K562 (cell line): ENCODE data around the gene SEZ6. TPM values are rescaled to one million over a fixed set of nuclear protein-coding genes. Genes with fewer than 3 reads are reported as not detected.

Experiments used
- ATAC-seq: fragments of 200-7000 bp; cut with Tn5 transposase; 3 replicates; pipeline ENCODE4 v1.9.1; 2020; ENCODE audit warnings: moderate library complexity
- BruUV-seq: library from RNA; stranded (reverse); fragments of 400-500 nt; replicated peaks from 2 replicates; lab custom pipeline; 2021; lab: Mats Ljungman, UMichigan
- CTCF ChIA-PET: fragments of 300-600 bp; formaldehyde crosslinking; extraction: SDS; loops from one replicate; lab custom pipeline; 2021; ENCODE audit warnings: low intra/inter-chr PET ratio; lab: Yijun Ruan, JAX
- POLR2A ChIA-PET: fragments of 300-600, 350-650 bp; sonication (Branson Sonifier 250); formaldehyde crosslinking; extraction: SDS; loops from one replicate; lab custom pipeline; 2021; ENCODE audit warnings: antibody characterized with exemption, inconsistent platforms; lab: Yijun Ruan, JAX
- DNase-seq, 4 experiments: peaks; one replicate each; pipeline versions ENCODE4 v3.0.0 to v3.0.0-alpha.2; 2011 to 2018; ENCODE audit warnings: low spot score in 3 of 4, mixed read lengths in 3 of 4; ENCODE audit errors: extremely low read depth in 1 of 4
- FAIRE-seq: peaks from 2 replicates; lab custom pipeline; 2011; peaks lifted over from hg19 to GRCh38; lab: Jason Lieb, UNC
- H2AFZ ChIP-seq: 2 replicates; pipeline ENCODE4 v1.6.0; 2011; ENCODE audit warnings: low read depth, low read length, control low read depth, inconsistent platforms
- H3K27ac ChIP-seq: fragments of 200-600 bp; 3 replicates; pipeline ENCODE4 v1.8.0; 2011; ENCODE audit warnings: low read depth, mild to moderate bottlenecking, control low read depth, inconsistent platforms, low read length, moderate library complexity, mixed read lengths; ENCODE audit errors: extremely low read depth
- H3K27me3 ChIP-seq, 2 experiments: fragments of 300-600 bp in 1 of 2; 2 replicates in 1 of 2; 3 replicates in 1 of 2; pipeline versions ENCODE4 v1.6.0 to v1.8.0; 2011; ENCODE audit warnings: inconsistent platforms in 2 of 2, low read length in 2 of 2, mild to moderate bottlenecking in 1 of 2, mixed read lengths in 1 of 2, moderate library complexity in 1 of 2; ENCODE audit not compliant: control insufficient read depth in 2 of 2, insufficient read depth in 2 of 2
- H3K36me3 ChIP-seq: fragments of 300-600 bp; 3 replicates; pipeline ENCODE4 v1.8.0; 2011; ENCODE audit warnings: mild to moderate bottlenecking, low read length, inconsistent platforms; ENCODE audit not compliant: control insufficient read depth, insufficient read depth
- H3K4me1 ChIP-seq, 2 experiments: fragments of 200-600 bp in 1 of 2; replicated peaks in 1 of 2; 2 replicates in 1 of 2; 3 replicates in 1 of 2; pipeline versions ENCODE4 v1.5.1 to v1.8.0; 2011; ENCODE audit warnings: inconsistent platforms in 2 of 2, low read length in 2 of 2, mild to moderate bottlenecking in 1 of 2, mixed read lengths in 1 of 2, moderate library complexity in 1 of 2; ENCODE audit not compliant: control insufficient read depth in 2 of 2, insufficient read depth in 2 of 2
- H3K4me2 ChIP-seq: 2 replicates; pipeline ENCODE4 v1.6.1; 2011; ENCODE audit warnings: low read length, control low read depth, inconsistent platforms, mixed read lengths; ENCODE audit not compliant: insufficient read depth
- H3K4me3 ChIP-seq: fragments of 200-600 bp; sonication (generic), shearing (Covaris generic); 2 replicates; pipeline ENCODE4 v1.5.1; 2016; ENCODE audit warnings: control low read depth, inconsistent platforms
- H3K79me2 ChIP-seq: fragments of 200-600 bp; 3 replicates; pipeline ENCODE4 v1.8.0; 2011; ENCODE audit warnings: low read length, inconsistent platforms; ENCODE audit not compliant: control insufficient read depth, insufficient read depth
- H3K9ac ChIP-seq, 2 experiments: 2 replicates each; pipeline versions ENCODE4 v1.6.0 to v1.6.1; 2011; ENCODE audit warnings: low read depth in 2 of 2, low read length in 2 of 2, control low read depth in 1 of 2, inconsistent platforms in 1 of 2, mild to moderate bottlenecking in 1 of 2, mixed read lengths in 1 of 2; ENCODE audit not compliant: insufficient read depth in 1 of 2
- H3K9me1 ChIP-seq: one replicate; pipeline ENCODE4 v1.6.0; 2011; ENCODE audit warnings: inconsistent platforms, mild to moderate bottlenecking, low read length, moderate library complexity; ENCODE audit not compliant: control insufficient read depth, insufficient read depth
- H3K9me3 ChIP-seq: replicated peaks from 2 replicates; pipeline ENCODE4 v1.5.1; 2011; ENCODE audit warnings: low read depth, low read length, inconsistent platforms; ENCODE audit not compliant: control insufficient read depth, insufficient read depth
- H4K20me1 ChIP-seq: replicated peaks from 2 replicates; pipeline ENCODE4 v1.6.1; 2011; ENCODE audit warnings: low read length, inconsistent platforms, mixed read lengths; ENCODE audit not compliant: control insufficient read depth, insufficient read depth
- BCL6 ChIP-seq: fragments of 250-450 bp; sonication (Bioruptor Pico); IDR thresholded peaks from 2 replicates; pipeline ENCODE4 v1.4.0; 2020
- GATA2 ChIP-seq: sonication (generic); formaldehyde crosslinking; IDR thresholded peaks from 2 replicates; pipeline ENCODE4 v1.4.0; 2020; ENCODE audit warnings: mild to moderate bottlenecking, missing genetic modification reagents
- HDGF ChIP-seq: fragments of 450-650 bp; IDR thresholded peaks from 2 replicates; pipeline ENCODE4 v1.6.1; 2016
- HNRNPLL ChIP-seq: fragments of 200-400 bp; formaldehyde crosslinking; IDR thresholded peaks from 2 replicates; pipeline ENCODE4 v1.6.1; 2017; ENCODE audit warnings: low read length, low read depth, mild to moderate bottlenecking; ENCODE audit not compliant: poor library complexity, severe bottlenecking
- KAT2B ChIP-seq: IDR thresholded peaks from one replicate; pipeline ENCODE4 v1.6.1; 2012; ENCODE audit warnings: low read depth, mild to moderate bottlenecking, control low read depth, inconsistent platforms, low read length, moderate library complexity
- MED1 ChIP-seq: sonication (generic); formaldehyde crosslinking; IDR thresholded peaks from 2 replicates; pipeline ENCODE4 v1.8.1; 2023; ENCODE audit warnings: missing genetic modification reagents, borderline replicate concordance
- NCOA2 ChIP-seq, 2 experiments: fragments of 450-650 bp; IDR thresholded peaks; 2 replicates each; pipeline ENCODE4 v1.6.1; 2018; ENCODE audit warnings: mild to moderate bottlenecking in 2 of 2, moderate library complexity in 1 of 2; ENCODE audit not compliant: partially characterized antibody in 2 of 2
- NR2C2 ChIP-seq, 2 experiments: fragments of 200-800 bp in 1 of 2; sonication (Bioruptor generic) in 1 of 2; sonication (generic) in 1 of 2; formaldehyde crosslinking in 1 of 2; IDR thresholded peaks; 2 replicates each; pipeline versions ENCODE4 v1.6.1 to v1.8.0; 2016 to 2022; ENCODE audit warnings: mild to moderate bottlenecking in 1 of 2, missing compliant biosample characterization in 1 of 2, missing genetic modification characterization in 1 of 2, missing genetic modification reagents in 1 of 2
- RBM25 ChIP-seq: fragments of 200-400 bp; formaldehyde crosslinking; IDR thresholded peaks from 2 replicates; pipeline ENCODE4 v1.6.1; 2018; ENCODE audit warnings: low read length, low read depth, moderate library complexity; ENCODE audit not compliant: severe bottlenecking
- RFX7 ChIP-seq: fragments of 250-450 bp; sonication (Bioruptor Pico); IDR thresholded peaks from 2 replicates; pipeline ENCODE4 v1.5.1; 2021; ENCODE audit warnings: mild to moderate bottlenecking
- SMAD1 ChIP-seq: fragments of 150-350 bp; IDR thresholded peaks from 2 replicates; pipeline ENCODE4 v1.6.1; 2014; ENCODE audit warnings: low read length, low read depth; ENCODE audit not compliant: partially characterized antibody
- SMARCA4 ChIP-seq: fragments of 450-650 bp; IDR thresholded peaks from 2 replicates; pipeline ENCODE4 v1.6.1; 2016
- SMARCC2 ChIP-seq: fragments of 450-650 bp; IDR thresholded peaks from 2 replicates; pipeline ENCODE4 v1.6.1; 2017; ENCODE audit warnings: antibody characterized with exemption, moderate library complexity, mild to moderate bottlenecking, low read depth
- TARDBP ChIP-seq: fragments of 450-650 bp; IDR thresholded peaks from 2 replicates; pipeline ENCODE4 v1.6.1; 2016
- TRIM28 ChIP-seq: fragments of 450-650 bp; IDR thresholded peaks from 2 replicates; pipeline ENCODE4 v1.6.1; 2017
- ZFP36 ChIP-seq: fragments of 150-350 bp; IDR thresholded peaks from 2 replicates; pipeline ENCODE4 v1.6.1; 2018; ENCODE audit warnings: low read length, low read depth; ENCODE audit not compliant: partially characterized antibody
- ZKSCAN3 ChIP-seq: fragments of 250-450 bp; sonication (Bioruptor Pico); IDR thresholded peaks from 2 replicates; pipeline ENCODE4 v1.4.0; 2020
- ZNF143 ChIP-seq: sonication (generic); formaldehyde crosslinking; IDR thresholded peaks from 2 replicates; pipeline ENCODE4 v1.9.0; 2022; ENCODE audit warnings: mild to moderate bottlenecking, missing genetic modification reagents
- WGBS: fragments of 100-300 bp; shearing (Covaris generic); methylation state at CpG from one replicate; pipeline ENCODE4 v1.1.6; 2016; ENCODE audit warnings: low coverage, mixed read lengths; ENCODE audit not compliant: insufficient coverage; ENCODE audit errors: missing lambda C conversion rate; 5-methylcytosine and 5-hydroxymethylcytosine counted together
- in situ Hi-C: fragments of 300-500 bp; cut with MboI; formaldehyde crosslinking; loops from 4 replicates; pipeline ENCODE4 v1.15.0; 2018; ENCODE audit warnings: inconsistent platforms, mixed read lengths
- intact Hi-C: fragments of 100-400 bp; cut with micrococcal nuclease; formaldehyde crosslinking; loops from 2 replicates; pipeline ENCODE4 v1.14.2; 2022
- polyA plus RNA-seq, 8 experiments: library from polyadenylated mRNA; depleted of rRNA in 4 of 8; stranded (reverse) in 5 of 8; unstranded in 3 of 8; fragments of >200 nt; fragmentation: Nextera tagmentation in 2 of 8; fragmentation: Illumina TruSeq in 1 of 8; extraction: Ambion mirVana in 2 of 8; extraction: Trizol in 1 of 8; gene quantifications; 2 replicates each; pipeline versions ENCODE4 v1.2.1 to v1.2.3, GENCODE V29; 2011 to 2014; ENCODE audit warnings: inconsistent platforms in 1 of 8, missing spikeins in 1 of 8
- total RNA-seq, 7 experiments: library from RNA; depleted of rRNA in 6 of 7; stranded (reverse); fragments of >200 nt in 6 of 7; fragmentation: Illumina TruSeq in 2 of 7; extraction: Trizol in 2 of 7; gene quantifications; 2 replicates each; pipeline versions ENCODE4 v1.2.1 to v1.2.3, GENCODE V29; 2011 to 2021; ENCODE audit warnings: low replicate concordance in 1 of 7
- TF ChIP-seq, protein P1 (sequence below): fragments of 200-800 bp; sonication (Bioruptor generic); IDR thresholded peaks from 2 replicates; pipeline ENCODE4 v1.6.1; 2016; ENCODE audit warnings: missing genetic modification characterization, missing compliant biosample characterization
- TF ChIP-seq, protein P2 (sequence below): sonication (generic); formaldehyde crosslinking; IDR thresholded peaks from 2 replicates; pipeline ENCODE4 v1.5.0; 2020; ENCODE audit warnings: missing genetic modification reagents

Gene SEZ6
- total and polyA plus RNA-seq, 9 of the 15 experiments (the other 6 are each of a cell fraction or from before 2014, with no cell fraction given) = not detected

DNA sequence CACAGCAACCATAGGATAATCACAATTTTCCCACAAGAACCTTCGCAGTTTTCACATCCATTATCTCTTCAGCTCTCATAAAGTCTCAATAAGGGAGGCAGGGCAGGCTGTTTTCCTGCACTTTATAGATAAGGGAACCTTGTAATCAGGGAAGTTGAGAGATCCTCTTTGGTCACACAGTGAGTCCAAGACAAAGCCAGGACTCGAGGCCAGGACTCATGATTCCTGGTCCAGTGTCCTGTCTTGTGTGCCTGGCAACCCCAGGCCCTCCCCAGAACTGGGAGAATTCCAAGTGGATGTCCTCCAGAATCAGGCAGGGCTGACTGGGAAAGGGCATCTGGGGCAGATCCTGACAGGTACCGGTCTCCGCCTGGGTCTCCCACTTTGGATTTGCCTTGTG, 31.4 kb downstream of the SEZ6 start:
- H3K27me3 ChIP-seq = peaks cover 31 to 64% of the 10 kb centered on the region in 2 experiments; a peak in 4 of 5 replicates
- peak in 2 of 4 experiments; percentile 30 to 36 for DNase-seq
- TF ChIP-seq, protein P1, sequence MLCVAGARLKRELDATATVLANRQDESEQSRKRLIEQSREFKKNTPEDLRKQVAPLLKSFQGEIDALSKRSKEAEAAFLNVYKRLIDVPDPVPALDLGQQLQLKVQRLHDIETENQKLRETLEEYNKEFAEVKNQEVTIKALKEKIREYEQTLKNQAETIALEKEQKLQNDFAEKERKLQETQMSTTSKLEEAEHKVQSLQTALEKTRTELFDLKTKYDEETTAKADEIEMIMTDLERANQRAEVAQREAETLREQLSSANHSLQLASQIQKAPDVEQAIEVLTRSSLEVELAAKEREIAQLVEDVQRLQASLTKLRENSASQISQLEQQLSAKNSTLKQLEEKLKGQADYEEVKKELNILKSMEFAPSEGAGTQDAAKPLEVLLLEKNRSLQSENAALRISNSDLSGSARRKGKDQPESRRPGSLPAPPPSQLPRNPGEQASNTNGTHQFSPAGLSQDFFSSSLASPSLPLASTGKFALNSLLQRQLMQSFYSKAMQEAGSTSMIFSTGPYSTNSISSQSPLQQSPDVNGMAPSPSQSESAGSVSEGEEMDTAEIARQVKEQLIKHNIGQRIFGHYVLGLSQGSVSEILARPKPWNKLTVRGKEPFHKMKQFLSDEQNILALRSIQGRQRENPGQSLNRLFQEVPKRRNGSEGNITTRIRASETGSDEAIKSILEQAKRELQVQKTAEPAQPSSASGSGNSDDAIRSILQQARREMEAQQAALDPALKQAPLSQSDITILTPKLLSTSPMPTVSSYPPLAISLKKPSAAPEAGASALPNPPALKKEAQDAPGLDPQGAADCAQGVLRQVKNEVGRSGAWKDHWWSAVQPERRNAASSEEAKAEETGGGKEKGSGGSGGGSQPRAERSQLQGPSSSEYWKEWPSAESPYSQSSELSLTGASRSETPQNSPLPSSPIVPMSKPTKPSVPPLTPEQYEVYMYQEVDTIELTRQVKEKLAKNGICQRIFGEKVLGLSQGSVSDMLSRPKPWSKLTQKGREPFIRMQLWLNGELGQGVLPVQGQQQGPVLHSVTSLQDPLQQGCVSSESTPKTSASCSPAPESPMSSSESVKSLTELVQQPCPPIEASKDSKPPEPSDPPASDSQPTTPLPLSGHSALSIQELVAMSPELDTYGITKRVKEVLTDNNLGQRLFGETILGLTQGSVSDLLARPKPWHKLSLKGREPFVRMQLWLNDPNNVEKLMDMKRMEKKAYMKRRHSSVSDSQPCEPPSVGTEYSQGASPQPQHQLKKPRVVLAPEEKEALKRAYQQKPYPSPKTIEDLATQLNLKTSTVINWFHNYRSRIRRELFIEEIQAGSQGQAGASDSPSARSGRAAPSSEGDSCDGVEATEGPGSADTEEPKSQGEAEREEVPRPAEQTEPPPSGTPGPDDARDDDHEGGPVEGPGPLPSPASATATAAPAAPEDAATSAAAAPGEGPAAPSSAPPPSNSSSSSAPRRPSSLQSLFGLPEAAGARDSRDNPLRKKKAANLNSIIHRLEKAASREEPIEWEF (CRISPR knock-in tag) = no peak
- no peak for TF ChIP-seq HDGF
- TF ChIP-seq TARDBP = no peak
- TF ChIP-seq SMAD1 = no peak
- TF ChIP-seq RBM25 = no peak
- no peak for TF ChIP-seq SMARCA4
- TF ChIP-seq RFX7 (CRISPR knock-in tag) = no peak
- TF ChIP-seq NR2C2 (CRISPR knock-in tag; IDR thresholded peaks at IDR 0.05) = no peak
- no peak for TF ChIP-seq NR2C2 (tag; IDR thresholded peaks at IDR 0.05)
- TF ChIP-seq NCOA2 (IDR thresholded peaks at IDR 0.05; ENCODE audit: partially characterized antibody in 2 of 2) = no peak
- no peak for TF ChIP-seq ZKSCAN3
- TF ChIP-seq ZNF143 (CRISPR knock-in tag) = no peak
- TF ChIP-seq, protein P2, sequence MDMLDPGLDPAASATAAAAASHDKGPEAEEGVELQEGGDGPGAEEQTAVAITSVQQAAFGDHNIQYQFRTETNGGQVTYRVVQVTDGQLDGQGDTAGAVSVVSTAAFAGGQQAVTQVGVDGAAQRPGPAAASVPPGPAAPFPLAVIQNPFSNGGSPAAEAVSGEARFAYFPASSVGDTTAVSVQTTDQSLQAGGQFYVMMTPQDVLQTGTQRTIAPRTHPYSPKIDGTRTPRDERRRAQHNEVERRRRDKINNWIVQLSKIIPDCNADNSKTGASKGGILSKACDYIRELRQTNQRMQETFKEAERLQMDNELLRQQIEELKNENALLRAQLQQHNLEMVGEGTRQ (CRISPR knock-in tag) = no peak
- no peak for TF ChIP-seq TRIM28
- TF ChIP-seq GATA2 (CRISPR knock-in tag) = peak; percentile 46; the same call in 1 of the 2 replicates
- TF ChIP-seq BCL6 = no peak
- no peak for TF ChIP-seq KAT2B
- no peak for TF ChIP-seq MED1 (CRISPR knock-in tag)
- TF ChIP-seq SMARCC2 = no peak
- no peak for TF ChIP-seq HNRNPLL
- peak; percentile 64 for TF ChIP-seq ZFP36

More for the DNA sequence above, 31.4 kb downstream of the SEZ6 start:
- CTCF ChIA-PET = no interaction called here
- Histone ChIP-seq H3K36me3 (no peaks in the 10 kb centered on the region), H3K9me1 (peaks cover 5% of the 10 kb centered on the region), H4K20me1 (peaks cover 44% of the 10 kb centered on the region), H3K9ac (peak overlapping the region in 1 of 2 experiments; percentile 64; a peak in 2 of 4 replicates), H3K27ac (no peak overlapping the region), H3K4me1 (peaks cover 0 to 6% of the 10 kb centered on the region in 2 experiments; a peak in 3 of 5 replicates), H3K9me3 (no peaks in the 10 kb centered on the region), H3K79me2 (no peaks in the 10 kb centered on the region), H2AFZ (no peak overlapping the region), H3K4me2 (no peak overlapping the region), H3K4me3 (no peak overlapping the region)
- POLR2A ChIA-PET = interaction anchor here (1.1 kb wide), 1 partner anchor 9 kb away, joined by 4 read pairs; no protein-coding TSS in a partner anchor
- WGBS = 33% methylated on average over 4 of the region's 4 CpGs
- ATAC-seq (peak; percentile 52), FAIRE-seq (no peak)
- BruUV-seq = no TSS peak
- in situ Hi-C loops = no loop called here
- intact Hi-C loops = no loop called here
